PC-3 (cell line): ENCODE results near the gene PJVK. TPM values are rescaled to one million over a fixed set of nuclear protein-coding genes. Genes with fewer than 3 reads are reported as not detected.

ENCODE experiments used
- ATAC-seq: fragments of 200-7000 bp; cut with Tn5 transposase; 2 replicates; pipeline ENCODE4 v1.9.1; 2020; ENCODE audit warnings: mild to moderate bottlenecking, moderate library complexity
- BruUV-seq: library from RNA; stranded (reverse); fragments of 400-500 nt; replicated peaks from 2 replicates; lab custom pipeline; 2021; lab: Mats Ljungman, UMichigan
- CTCF ChIA-PET: fragments of 300-600 bp; sonication (Branson Sonifier 250); formaldehyde crosslinking; loops from one replicate; lab custom pipeline; 2022; ENCODE audit warnings: antibody characterized with exemption; lab: Charles Lee
- POLR2A ChIA-PET: fragments of 300-600 bp; sonication (Branson Sonifier 250); formaldehyde crosslinking; loops from one replicate; lab custom pipeline; 2022; ENCODE audit warnings: antibody characterized with exemption; ENCODE audit not compliant: unreplicated experiment; lab: Charles Lee
- DNase-seq: peaks from one replicate; pipeline ENCODE4 v3.0.0-alpha.2; 2015
- H2AFZ ChIP-seq: fragments of 300-600 bp; sonication (generic); 2 replicates; pipeline ENCODE4 v1.6.0; 2016; ENCODE audit warnings: antibody characterized with exemption, low read length
- H3F3A ChIP-seq: fragments of 300-600 bp; sonication (generic); one replicate; pipeline ENCODE4 v1.6.0; 2017; ENCODE audit warnings: antibody characterized with exemption, low read length, control low read depth, mild to moderate bottlenecking; ENCODE audit not compliant: unreplicated experiment
- H3K27ac ChIP-seq: fragments of 300-600 bp; sonication (generic); 2 replicates; pipeline ENCODE4 v1.5.1; 2016; ENCODE audit warnings: mild to moderate bottlenecking, low read length
- H3K27me3 ChIP-seq: fragments of 300-600 bp; sonication (generic); 2 replicates; pipeline ENCODE4 v1.6.1; 2016; ENCODE audit warnings: low read length, mixed read lengths
- H3K36me3 ChIP-seq: fragments of 300-600 bp; sonication (generic); 2 replicates; pipeline ENCODE4 v1.6.1; 2016; ENCODE audit warnings: low read depth, mixed run types, low read length, mixed read lengths
- H3K4me1 ChIP-seq: fragments of 300-600 bp; sonication (generic); 2 replicates; pipeline ENCODE4 v1.5.1; 2016; ENCODE audit warnings: low read length; ENCODE audit not compliant: insufficient read depth
- H3K4me2 ChIP-seq: fragments of 300-600 bp; sonication (generic); 2 replicates; pipeline ENCODE4 v1.6.0; 2016; ENCODE audit warnings: low read length
- H3K4me3 ChIP-seq: fragments of 300-600 bp; sonication (generic); 2 replicates; pipeline ENCODE4 v1.5.1; 2016; ENCODE audit warnings: mild to moderate bottlenecking, low read length, mixed read lengths
- H3K79me2 ChIP-seq: fragments of 300-600 bp; sonication (generic); 2 replicates; pipeline ENCODE4 v1.6.1; 2017; ENCODE audit warnings: low read length, mixed read lengths
- H3K9ac ChIP-seq: fragments of 300-600 bp; sonication (generic); 2 replicates; pipeline ENCODE4 v1.6.0; 2016; ENCODE audit warnings: mild to moderate bottlenecking, low read length
- H3K9me2 ChIP-seq: fragments of 300-600 bp; sonication (generic); replicated peaks from 2 replicates; pipeline ENCODE4 v1.6.1; 2016; ENCODE audit warnings: mixed run types, low read length, mixed read lengths
- H3K9me3 ChIP-seq: fragments of 300-600 bp; sonication (generic); 2 replicates; pipeline ENCODE4 v1.6.1; 2016; ENCODE audit warnings: low read length, mixed read lengths
- H4K20me1 ChIP-seq: fragments of 300-600 bp; sonication (generic); 2 replicates; pipeline ENCODE4 v1.6.1; 2016; ENCODE audit warnings: low read length, mixed read lengths
- CTCF ChIP-seq: fragments of 300-600 bp; sonication (generic); conservative IDR thresholded peaks from 2 replicates; pipeline ENCODE4 v1.5.1; 2017; ENCODE audit warnings: antibody characterized with exemption, low read depth, mild to moderate bottlenecking, low read length
- EZH2 ChIP-seq: fragments of 300-600 bp; sonication (generic); IDR thresholded peaks from one replicate; pipeline ENCODE4 v1.6.1; 2017; ENCODE audit warnings: antibody characterized with exemption, mild to moderate bottlenecking, low read length; ENCODE audit not compliant: unreplicated experiment
- EZH2phosphoT487 ChIP-seq: fragments of 300-600 bp; sonication (generic); IDR thresholded peaks from 2 replicates; pipeline ENCODE4 v1.6.1; 2018; ENCODE audit warnings: mild to moderate bottlenecking, antibody characterized with exemption, low read length, borderline replicate concordance
- intact Hi-C: fragments of 100-400 bp; cut with micrococcal nuclease; formaldehyde crosslinking; loops from 2 replicates; pipeline ENCODE4 v1.9.0; 2023
- total RNA-seq: library from RNA; depleted of rRNA; stranded (reverse); fragments of >200 nt; gene quantifications from 2 replicates; pipeline ENCODE4 v1.2.3, GENCODE V29; 2014

Gene PJVK
- total RNA-seq, 1 experiment from 2014 or later: 0.87 TPM

- Histone ChIP-seq H3K79me2 (0 out of 2 replicates have a peak, but pooled peaks cover 3% of the 10 kb centered on the region), H3F3A (no peaks in the 10 kb centered on the region), H3K9me3 (no peaks in the 10 kb centered on the region), H3K9me2 (no peaks in the 10 kb centered on the region), H3K27me3 (no peaks in the 10 kb centered on the region), H2AFZ (no peak overlapping the region), H3K4me3 (no peak overlapping the region), H3K36me3 (no peaks in the 10 kb centered on the region), H3K4me2 (no peak overlapping the region), H3K27ac (no peak overlapping the region), H3K9ac (no peak overlapping the region), H4K20me1 (no peaks in the 10 kb centered on the region), H3K4me1 (peaks cover 4% of the 10 kb centered on the region; the same call in 1 of the 2 replicates)
- BruUV-seq: no TSS peak
- CTCF ChIA-PET: no interaction called here
- DNase-seq (peak; percentile 41), ATAC-seq (no peak)
- intact Hi-C loops: loop anchor here (10.0 kb wide), 1 partner anchor 291 kb away; no protein-coding TSS in a partner anchor
- POLR2A ChIA-PET: no interaction called here
- TF ChIP-seq CTCF: no peak
- no peak for TF ChIP-seq EZH2phosphoT487
- no peak for TF ChIP-seq EZH2
Measured at GRCh38 chr2:178473931-178474330, 22.8 kb downstream of the PJVK start.

DNA sequence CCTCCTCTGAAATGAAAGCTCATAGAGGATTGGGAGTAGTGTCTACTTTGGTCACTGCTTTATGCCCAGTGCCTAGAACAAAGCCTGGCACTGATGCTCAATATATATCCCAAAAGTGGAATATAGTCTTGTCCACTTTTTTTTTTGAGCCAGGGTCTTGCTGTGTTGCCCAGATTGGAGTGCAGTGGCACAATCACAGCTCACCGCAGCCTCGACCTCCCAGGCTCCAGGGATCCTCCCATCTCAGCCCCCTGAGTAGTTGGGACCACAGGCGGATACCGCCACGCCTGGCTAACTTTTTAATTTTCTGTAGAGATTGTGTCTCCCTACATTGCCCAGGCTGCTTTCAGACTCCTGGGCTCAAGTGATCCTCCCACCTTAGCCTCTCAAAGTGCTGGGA is 23.4 kb downstream of the PJVK start:
- Histone ChIP-seq H3K79me2 (0 out of 2 replicates have a peak, but pooled peaks cover 3% of the 10 kb centered on the region), H3K4me2 (no peak overlapping the region), H3K9me3 (no peaks in the 10 kb centered on the region), H3K4me3 (no peak overlapping the region), H3K4me1 (peaks cover 9% of the 10 kb centered on the region; the same call in 1 of the 2 replicates), H2AFZ (no peak overlapping the region), H3K27ac (no peak overlapping the region), H4K20me1 (no peaks in the 10 kb centered on the region), H3K36me3 (no peaks in the 10 kb centered on the region), H3K27me3 (no peaks in the 10 kb centered on the region), H3F3A (no peaks in the 10 kb centered on the region), H3K9ac (no peak overlapping the region), H3K9me2 (no peaks in the 10 kb centered on the region)
- intact Hi-C loops: loop anchor here (10.0 kb wide), 1 partner anchor 290 kb away; no protein-coding TSS in a partner anchor
- ATAC-seq: no peak
- no peak for TF ChIP-seq EZH2
- TF ChIP-seq EZH2phosphoT487: no peak
- no peak for TF ChIP-seq CTCF
- no peak for DNase-seq
- ChIA-PET CTCF (no interaction called here), POLR2A (no interaction called here)
- BruUV-seq: no TSS peak

DNA sequence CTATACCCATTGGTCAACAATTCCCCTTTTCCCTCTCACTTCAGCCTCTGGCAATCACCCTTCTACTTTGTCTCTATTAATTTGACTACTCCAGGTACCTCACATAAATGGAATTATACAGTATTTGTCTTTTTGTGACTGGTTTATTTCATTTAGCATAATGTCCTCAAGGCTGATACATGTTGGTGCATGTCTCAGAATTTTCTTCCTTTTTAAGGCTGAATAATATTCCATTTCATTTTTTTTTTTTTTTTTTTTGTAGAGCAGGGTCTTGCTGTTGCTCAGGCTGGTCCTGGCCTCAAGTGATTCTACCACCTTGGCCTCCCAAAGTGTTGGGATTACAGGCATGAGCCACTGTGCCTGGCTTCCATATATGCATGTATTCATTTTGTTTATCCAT is 25.3 kb downstream of the PJVK start:
- H3F3A ChIP-seq: no peaks in the 10 kb centered on the region
- H3K9me2 ChIP-seq: no peaks in the 10 kb centered on the region
- ATAC-seq (no peak), DNase-seq (no peak)
- H4K20me1 ChIP-seq: peaks cover 3% of the 10 kb centered on the region; the same call in 1 of the 2 replicates
- no peak overlapping the region for H2AFZ ChIP-seq
- H3K4me2 ChIP-seq: no peak overlapping the region
- intact Hi-C loops: loop anchor here (10.0 kb wide), 1 partner anchor 288 kb away; no protein-coding TSS in a partner anchor
- H3K9me3 ChIP-seq: no peaks in the 10 kb centered on the region
- no peak overlapping the region for H3K27ac ChIP-seq
- no peaks in the 10 kb centered on the region for H3K36me3 ChIP-seq
- TF ChIP-seq CTCF (no peak), EZH2 (no peak)
- CTCF ChIA-PET: no interaction called here
- H3K4me1 ChIP-seq: peaks cover 16% of the 10 kb centered on the region
- H3K9ac ChIP-seq: no peak overlapping the region
- BruUV-seq: no TSS peak
- H3K4me3 ChIP-seq: no peak overlapping the region
- no peaks in the 10 kb centered on the region for H3K27me3 ChIP-seq
- POLR2A ChIA-PET: no interaction called here
- peaks cover 12% of the 10 kb centered on the region for H3K79me2 ChIP-seq
